ENCODE data around the gene ARHGAP30.
"Not testable (repeated sequence)": the region's sequence is repeated elsewhere in the genome, so short reads cannot be mapped to it uniquely, and the experiment has no call there.

- not testable (repeated sequence) for TF ChIP-seq CTCF, POLR2AphosphoS5, POLR2A, EP300 (IDR thresholded peaks at IDR 0.05)
Measured at GRCh38 chr1:161016683-161017082, 53.0 kb downstream of the ARHGAP30 start.
